HepG2 (cell line): ENCODE results near the gene ABCB4. TPM values are rescaled to one million over a fixed set of nuclear protein-coding genes. Genes with fewer than 3 reads are reported as not detected.

Experiments used
- ATAC-seq: fragments of 200-7000 bp; cut with Tn5 transposase; 3 replicates; pipeline ENCODE4 v1.9.1; 2020; ENCODE audit warnings: mild to moderate bottlenecking, moderate library complexity
- BruUV-seq: library from RNA; stranded (reverse); fragments of 400-500 nt; replicated peaks from 2 replicates; lab custom pipeline; 2021; lab: Mats Ljungman, UMichigan
- CTCF ChIA-PET: fragments of 300-600 bp; formaldehyde crosslinking; extraction: SDS; loops from one replicate; lab custom pipeline; 2021; ENCODE audit warnings: low total read pairs, inconsistent platforms, low intra/inter-chr PET ratio; lab: Yijun Ruan, JAX
- POLR2A ChIA-PET: fragments of 350-600 bp; sonication (Branson Sonifier 250); formaldehyde crosslinking; loops from one replicate; lab custom pipeline; 2020; ENCODE audit warnings: antibody characterized with exemption, inconsistent platforms; lab: Yijun Ruan, JAX
- DNase-seq: peaks from one replicate; pipeline ENCODE4 v3.0.0-alpha.2; 2015; ENCODE audit warnings: low spot score
- FAIRE-seq: peaks from 3 replicates; lab custom pipeline; 2011; peaks lifted over from hg19 to GRCh38; lab: Jason Lieb, UNC
- H2AFZ ChIP-seq: one replicate; pipeline ENCODE4 v1.6.1; 2011; ENCODE audit warnings: low read length, inconsistent platforms
- H3K27ac ChIP-seq: fragments of 300-600 bp; 3 replicates; pipeline ENCODE4 v1.8.0; 2011; ENCODE audit warnings: mixed run types, mild to moderate bottlenecking, mixed read lengths, low read length, inconsistent platforms; ENCODE audit not compliant: insufficient read depth; ENCODE audit errors: extremely low read length
- H3K27me3 ChIP-seq, 2 experiments: fragments of 200-600 bp in 1 of 2; 2 replicates in 1 of 2; 3 replicates in 1 of 2; pipeline versions ENCODE4 v1.6.0 to v1.8.0; 2011; ENCODE audit warnings: low read length in 2 of 2, mild to moderate bottlenecking in 2 of 2, moderate library complexity in 2 of 2, inconsistent platforms in 1 of 2; ENCODE audit not compliant: insufficient read depth in 2 of 2, control insufficient read depth in 1 of 2
- H3K36me3 ChIP-seq, 2 experiments: fragments of 200-600 bp in 1 of 2; replicated peaks in 1 of 2; 2 replicates in 1 of 2; 3 replicates in 1 of 2; pipeline versions ENCODE4 v1.5.1 to v1.8.0; 2011; ENCODE audit warnings: low read length in 2 of 2, inconsistent platforms in 1 of 2; ENCODE audit not compliant: insufficient read depth in 2 of 2, control insufficient read depth in 1 of 2
- H3K4me1 ChIP-seq: 2 replicates; pipeline ENCODE4 v1.5.1; 2012; ENCODE audit warnings: low read length, inconsistent platforms; ENCODE audit not compliant: insufficient read depth
- H3K4me2 ChIP-seq: 2 replicates; pipeline ENCODE4 v1.6.0; 2011; ENCODE audit warnings: low read depth, low read length, inconsistent platforms
- H3K4me3 ChIP-seq, 3 experiments: fragments of 200-600 bp in 1 of 3; sonication (generic), shearing (Covaris generic) in 1 of 3; replicated peaks in 1 of 3; 2 replicates each; pipeline ENCODE4 v1.5.1; 2011 to 2016; ENCODE audit warnings: low read length in 3 of 3, inconsistent platforms in 2 of 3, low read depth in 2 of 3, mild to moderate bottlenecking in 2 of 3, control low read depth in 1 of 3, mixed read lengths in 1 of 3; ENCODE audit not compliant: insufficient read depth in 1 of 3
- H3K79me2 ChIP-seq: one replicate; pipeline ENCODE4 v1.6.1; 2011; ENCODE audit warnings: low read length, inconsistent platforms; ENCODE audit not compliant: insufficient read depth
- H3K9ac ChIP-seq: 2 replicates; pipeline ENCODE4 v1.6.0; 2011; ENCODE audit warnings: mild to moderate bottlenecking, low read depth, low read length, inconsistent platforms; ENCODE audit not compliant: insufficient read depth
- H3K9me3 ChIP-seq: 2 replicates; pipeline ENCODE4 v1.5.1; 2012; ENCODE audit warnings: mild to moderate bottlenecking, low read length
- H4K20me1 ChIP-seq: 2 replicates; pipeline ENCODE4 v1.6.0; 2011; ENCODE audit warnings: inconsistent platforms, mild to moderate bottlenecking, low read length, moderate library complexity; ENCODE audit not compliant: insufficient read depth
- CCDC6 ChIP-seq: sonication (generic); formaldehyde crosslinking; IDR thresholded peaks from 2 replicates; pipeline ENCODE4 v1.8.1; 2022; ENCODE audit warnings: mild to moderate bottlenecking, missing genetic modification reagents, moderate library complexity
- CERS6 ChIP-seq: sonication (generic); formaldehyde crosslinking; IDR thresholded peaks from 2 replicates; pipeline ENCODE4 v1.5.0; 2020; ENCODE audit warnings: missing genetic modification reagents
- HNF1B ChIP-seq: sonication (generic); formaldehyde crosslinking; IDR thresholded peaks from 2 replicates; pipeline ENCODE4 v1.5.1; 2020; ENCODE audit warnings: mild to moderate bottlenecking, moderate library complexity, missing genetic modification reagents
- MAFG ChIP-seq: sonication (generic); formaldehyde crosslinking; IDR thresholded peaks from 2 replicates; pipeline ENCODE4 v1.5.1; 2020; ENCODE audit warnings: mild to moderate bottlenecking, missing genetic modification reagents
- MEF2D ChIP-seq: sonication (generic); formaldehyde crosslinking; IDR thresholded peaks from 2 replicates; pipeline ENCODE4 v1.5.1; 2020; ENCODE audit warnings: mild to moderate bottlenecking, missing genetic modification reagents
- MTERF4 ChIP-seq: sonication (generic); formaldehyde crosslinking; IDR thresholded peaks from 2 replicates; pipeline ENCODE4 v1.8.0; 2023; ENCODE audit warnings: mild to moderate bottlenecking, missing genetic modification reagents
- NR2F2 ChIP-seq: IDR thresholded peaks from 2 replicates; pipeline ENCODE4 v1.6.1; 2012; ENCODE audit warnings: low read depth, inconsistent platforms, borderline replicate concordance
- PCBP1 ChIP-seq: fragments of 200-400 bp; formaldehyde crosslinking; IDR thresholded peaks from 2 replicates; pipeline ENCODE4 v1.6.1; 2017; ENCODE audit warnings: mild to moderate bottlenecking, low read depth, low read length, borderline replicate concordance
- PHF20 ChIP-seq: sonication (generic); formaldehyde crosslinking; IDR thresholded peaks from 2 replicates; pipeline ENCODE4 v1.5.0; 2020; ENCODE audit warnings: mild to moderate bottlenecking, missing genetic modification reagents
- SKI ChIP-seq: fragments of 450-650 bp; IDR thresholded peaks from one replicate; pipeline ENCODE4 v1.6.1; 2018; ENCODE audit warnings: mild to moderate bottlenecking; ENCODE audit not compliant: partially characterized antibody
- TAF15 ChIP-seq: fragments of 200-400 bp; formaldehyde crosslinking; IDR thresholded peaks from one replicate; pipeline ENCODE4 v1.6.1; 2018; ENCODE audit warnings: mild to moderate bottlenecking, low read depth, low read length; ENCODE audit not compliant: poor library complexity, severe bottlenecking
- ZFAT ChIP-seq: sonication (generic); formaldehyde crosslinking; conservative IDR thresholded peaks from 2 replicates; pipeline ENCODE4 v1.8.1; 2023; ENCODE audit warnings: missing genetic modification reagents, inconsistent platforms
- ZNF749 ChIP-seq: sonication (generic); formaldehyde crosslinking; IDR thresholded peaks from 2 replicates; pipeline ENCODE4 v1.8.0; 2022; ENCODE audit warnings: mild to moderate bottlenecking, missing genetic modification reagents, moderate library complexity, borderline replicate concordance
- WGBS: methylation state at CpG from one replicate; pipeline ENCODE4 v1.1.6; 2017; ENCODE audit warnings: low lambda C conversion rate; 5-methylcytosine and 5-hydroxymethylcytosine counted together
- in situ Hi-C: cut with HindIII; loops from 2 replicates; pipeline ENCODE4 v1.10.0; 2017; ENCODE audit warnings: low pct_unique_long_range_greater_than_20kb; ENCODE audit not compliant: extremely low pct_ligation_motif_present
- intact Hi-C: fragments of 100-400 bp; cut with micrococcal nuclease; formaldehyde crosslinking; loops from one replicate; pipeline ENCODE4 v1.10.0; 2022; ENCODE audit not compliant: unreplicated experiment
- polyA plus RNA-seq, 8 experiments: library from polyadenylated mRNA; depleted of rRNA in 3 of 8; stranded (reverse) in 7 of 8; unstranded in 1 of 8; fragments of >200 nt; fragmentation: Illumina TruSeq in 4 of 8; extraction: Trizol in 4 of 8; gene quantifications; 2 replicates each; pipeline versions ENCODE4 v1.2.1 to v1.2.3, GENCODE V29; 2011 to 2016; ENCODE audit warnings: low read depth in 4 of 8, missing spikeins in 1 of 8, mixed read lengths in 1 of 8; ENCODE audit not compliant: insufficient read depth in 1 of 8
- total RNA-seq, 5 experiments: library from RNA; depleted of rRNA; stranded (reverse); fragments of >200 nt; fragmentation: Illumina TruSeq; extraction: Trizol; gene quantifications; 2 replicates each; pipeline ENCODE4 v1.2.3, GENCODE V29; 2016; ENCODE audit warnings: low read depth in 1 of 5
- TF ChIP-seq, protein P1 (sequence below): sonication (generic); formaldehyde crosslinking; IDR thresholded peaks from 2 replicates; pipeline ENCODE4 v1.4.0; 2020; ENCODE audit warnings: missing genetic modification reagents
- TF ChIP-seq, protein P2 (sequence below): sonication (generic); formaldehyde crosslinking; IDR thresholded peaks from 2 replicates; pipeline ENCODE4 v1.4.0; 2020; ENCODE audit warnings: mild to moderate bottlenecking, missing genetic modification reagents
- TF ChIP-seq, protein P3 (sequence below): sonication (generic); formaldehyde crosslinking; IDR thresholded peaks from 2 replicates; pipeline ENCODE4 v1.5.0; 2020; ENCODE audit warnings: mild to moderate bottlenecking, missing genetic modification reagents

Gene ABCB4
- total and polyA plus RNA-seq, 2 of the 13 experiments (the other 11 are each of a cell fraction or from before 2014, with no cell fraction given), result 18.0 to 32.4 TPM

DNA sequence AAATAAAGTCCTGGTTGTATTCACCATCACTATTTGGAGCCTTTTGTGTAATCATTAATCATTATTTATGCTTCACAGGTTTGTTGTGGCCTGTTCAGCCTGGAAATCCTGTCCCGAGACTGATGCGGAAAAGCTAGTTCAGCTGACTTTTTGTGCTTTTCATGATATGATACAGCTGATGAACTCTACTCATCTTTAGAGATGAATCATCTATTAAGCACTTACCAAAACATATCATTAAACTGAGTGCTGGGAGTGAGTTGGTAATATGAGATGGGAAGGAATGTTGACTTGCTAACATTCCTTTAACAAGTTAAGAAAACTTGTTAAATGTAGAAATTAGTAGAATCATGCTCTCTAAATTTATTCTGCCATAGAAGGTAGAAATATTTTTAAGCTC lies 77.0 kb downstream of the ABCB4 start:
- no peaks in the 10 kb centered on the region for H4K20me1 ChIP-seq
- H3K36me3 ChIP-seq, result peaks cover 0 to 19% of the 10 kb centered on the region in 2 experiments; a peak in 3 of 5 replicates
- H3K9me3 ChIP-seq, result no peaks in the 10 kb centered on the region
- no peak overlapping the region for H3K9ac ChIP-seq
- H3K79me2 ChIP-seq, result no peaks in the 10 kb centered on the region
- H3K4me2 ChIP-seq, result no peak overlapping the region
- no peaks in the 10 kb centered on the region for H3K27me3 ChIP-seq
- POLR2A ChIA-PET, result no interaction called here
- no peak overlapping the region for H3K4me3 ChIP-seq
- intact Hi-C loops, result no loop called here
- ATAC-seq (no peak), FAIRE-seq (no peak), DNase-seq (no peak)
- BruUV-seq, result no TSS peak
- no peak overlapping the region for H3K27ac ChIP-seq
- no peak overlapping the region for H2AFZ ChIP-seq
- CTCF ChIA-PET, result no interaction called here
- 97% methylated on average over 2 of the region's 2 CpGs for WGBS
- in situ Hi-C loops, result no loop called here
- H3K4me1 ChIP-seq, result peaks cover 19% of the 10 kb centered on the region
- TF ChIP-seq, protein P1, sequence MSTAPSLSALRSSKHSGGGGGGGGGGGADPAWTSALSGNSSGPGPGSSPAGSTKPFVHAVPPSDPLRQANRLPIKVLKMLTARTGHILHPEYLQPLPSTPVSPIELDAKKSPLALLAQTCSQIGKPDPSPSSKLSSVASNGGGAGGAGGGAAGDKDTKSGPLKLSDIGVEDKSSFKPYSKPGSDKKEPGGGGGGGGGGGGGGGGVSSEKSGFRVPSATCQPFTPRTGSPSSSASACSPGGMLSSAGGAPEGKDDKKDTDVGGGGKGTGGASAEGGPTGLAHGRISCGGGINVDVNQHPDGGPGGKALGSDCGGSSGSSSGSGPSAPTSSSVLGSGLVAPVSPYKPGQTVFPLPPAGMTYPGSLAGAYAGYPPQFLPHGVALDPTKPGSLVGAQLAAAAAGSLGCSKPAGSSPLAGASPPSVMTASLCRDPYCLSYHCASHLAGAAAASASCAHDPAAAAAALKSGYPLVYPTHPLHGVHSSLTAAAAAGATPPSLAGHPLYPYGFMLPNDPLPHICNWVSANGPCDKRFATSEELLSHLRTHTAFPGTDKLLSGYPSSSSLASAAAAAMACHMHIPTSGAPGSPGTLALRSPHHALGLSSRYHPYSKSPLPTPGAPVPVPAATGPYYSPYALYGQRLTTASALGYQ (CRISPR knock-in tag), result no peak
- no peak for TF ChIP-seq ZNF749 (CRISPR knock-in tag)
- TF ChIP-seq HNF1B (CRISPR knock-in tag), result no peak
- no peak for TF ChIP-seq ZFAT
- no peak for TF ChIP-seq MTERF4 (CRISPR knock-in tag)
- TF ChIP-seq NR2F2, result no peak
- TF ChIP-seq PCBP1, result no peak
- no peak for TF ChIP-seq PHF20 (CRISPR knock-in tag)
- TF ChIP-seq CERS6 (CRISPR knock-in tag), result no peak
- TF ChIP-seq, protein P2, sequence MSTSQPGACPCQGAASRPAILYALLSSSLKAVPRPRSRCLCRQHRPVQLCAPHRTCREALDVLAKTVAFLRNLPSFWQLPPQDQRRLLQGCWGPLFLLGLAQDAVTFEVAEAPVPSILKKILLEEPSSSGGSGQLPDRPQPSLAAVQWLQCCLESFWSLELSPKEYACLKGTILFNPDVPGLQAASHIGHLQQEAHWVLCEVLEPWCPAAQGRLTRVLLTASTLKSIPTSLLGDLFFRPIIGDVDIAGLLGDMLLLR (CRISPR knock-in tag), result no peak
- TF ChIP-seq, protein P3, sequence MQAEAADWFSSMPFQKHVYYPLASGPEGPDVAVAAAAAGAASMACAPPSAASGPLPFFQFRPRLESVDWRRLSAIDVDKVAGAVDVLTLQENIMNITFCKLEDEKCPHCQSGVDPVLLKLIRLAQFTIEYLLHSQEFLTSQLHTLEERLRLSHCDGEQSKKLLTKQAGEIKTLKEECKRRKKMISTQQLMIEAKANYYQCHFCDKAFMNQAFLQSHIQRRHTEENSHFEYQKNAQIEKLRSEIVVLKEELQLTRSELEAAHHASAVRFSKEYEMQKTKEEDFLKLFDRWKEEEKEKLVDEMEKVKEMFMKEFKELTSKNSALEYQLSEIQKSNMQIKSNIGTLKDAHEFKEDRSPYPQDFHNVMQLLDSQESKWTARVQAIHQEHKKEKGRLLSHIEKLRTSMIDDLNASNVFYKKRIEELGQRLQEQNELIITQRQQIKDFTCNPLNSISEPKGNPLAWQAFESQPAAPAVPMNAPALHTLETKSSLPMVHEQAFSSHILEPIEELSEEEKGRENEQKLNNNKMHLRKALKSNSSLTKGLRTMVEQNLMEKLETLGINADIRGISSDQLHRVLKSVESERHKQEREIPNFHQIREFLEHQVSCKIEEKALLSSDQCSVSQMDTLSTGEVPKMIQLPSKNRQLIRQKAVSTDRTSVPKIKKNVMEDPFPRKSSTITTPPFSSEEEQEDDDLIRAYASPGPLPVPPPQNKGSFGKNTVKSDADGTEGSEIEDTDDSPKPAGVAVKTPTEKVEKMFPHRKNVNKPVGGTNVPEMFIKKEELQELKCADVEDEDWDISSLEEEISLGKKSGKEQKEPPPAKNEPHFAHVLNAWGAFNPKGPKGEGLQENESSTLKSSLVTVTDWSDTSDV (CRISPR knock-in tag), result no peak
- no peak for TF ChIP-seq MEF2D (CRISPR knock-in tag)
- TF ChIP-seq SKI, result no peak
- no peak for TF ChIP-seq TAF15
- no peak for TF ChIP-seq MAFG (CRISPR knock-in tag)
- TF ChIP-seq CCDC6 (CRISPR knock-in tag), result no peak
